Astrocyte of the cerebellum (primary cell): ENCODE data around the gene WBP4.
"Not testable (repeated sequence)": the region's sequence is repeated elsewhere in the genome, so short reads cannot be mapped to it uniquely, and the experiment has no call there.

Source experiments
- DNase-seq: peaks from one replicate; pipeline ENCODE4 v3.0.0-alpha.2; 2011; ENCODE audit warnings: low read depth
- H3K4me3 ChIP-seq: 2 replicates; pipeline ENCODE4 v1.5.1; 2011; ENCODE audit warnings: mild to moderate bottlenecking, low read depth, low read length, moderate library complexity
- in situ Hi-C: cut with HindIII; loops from 2 replicates; pipeline ENCODE4 v1.10.0; 2017; ENCODE audit warnings: low sequenced_read_pairs
- TF ChIP-seq, protein P1 (sequence below): IDR thresholded peaks from 2 replicates; pipeline ENCODE4 v1.5.1; 2012; ENCODE audit warnings: low read length, low read depth, moderate library complexity, mild to moderate bottlenecking; ENCODE audit errors: missing control alignments

Gene WBP4

DNA sequence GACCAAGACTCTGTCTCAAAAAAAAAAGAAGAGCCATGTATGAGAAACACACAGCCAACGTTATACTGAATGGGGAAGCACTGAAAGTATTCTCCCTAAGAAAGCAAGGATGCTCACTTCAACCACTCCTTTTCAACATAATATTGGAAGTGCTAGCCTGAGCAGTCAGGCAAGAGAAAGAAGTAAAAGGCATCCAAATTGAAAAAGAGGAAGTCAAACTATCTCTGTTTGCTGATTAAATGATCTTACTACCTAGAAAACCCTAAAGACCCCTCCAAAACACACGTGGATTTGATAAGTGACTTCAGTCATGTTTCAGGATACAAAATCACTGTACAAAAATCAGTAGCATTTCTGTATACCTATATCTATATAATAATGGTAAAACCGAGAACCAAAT, 16.2 kb downstream of the WBP4 start:
- TF ChIP-seq, protein P1, sequence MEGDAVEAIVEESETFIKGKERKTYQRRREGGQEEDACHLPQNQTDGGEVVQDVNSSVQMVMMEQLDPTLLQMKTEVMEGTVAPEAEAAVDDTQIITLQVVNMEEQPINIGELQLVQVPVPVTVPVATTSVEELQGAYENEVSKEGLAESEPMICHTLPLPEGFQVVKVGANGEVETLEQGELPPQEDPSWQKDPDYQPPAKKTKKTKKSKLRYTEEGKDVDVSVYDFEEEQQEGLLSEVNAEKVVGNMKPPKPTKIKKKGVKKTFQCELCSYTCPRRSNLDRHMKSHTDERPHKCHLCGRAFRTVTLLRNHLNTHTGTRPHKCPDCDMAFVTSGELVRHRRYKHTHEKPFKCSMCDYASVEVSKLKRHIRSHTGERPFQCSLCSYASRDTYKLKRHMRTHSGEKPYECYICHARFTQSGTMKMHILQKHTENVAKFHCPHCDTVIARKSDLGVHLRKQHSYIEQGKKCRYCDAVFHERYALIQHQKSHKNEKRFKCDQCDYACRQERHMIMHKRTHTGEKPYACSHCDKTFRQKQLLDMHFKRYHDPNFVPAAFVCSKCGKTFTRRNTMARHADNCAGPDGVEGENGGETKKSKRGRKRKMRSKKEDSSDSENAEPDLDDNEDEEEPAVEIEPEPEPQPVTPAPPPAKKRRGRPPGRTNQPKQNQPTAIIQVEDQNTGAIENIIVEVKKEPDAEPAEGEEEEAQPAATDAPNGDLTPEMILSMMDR = no peak

DNA sequence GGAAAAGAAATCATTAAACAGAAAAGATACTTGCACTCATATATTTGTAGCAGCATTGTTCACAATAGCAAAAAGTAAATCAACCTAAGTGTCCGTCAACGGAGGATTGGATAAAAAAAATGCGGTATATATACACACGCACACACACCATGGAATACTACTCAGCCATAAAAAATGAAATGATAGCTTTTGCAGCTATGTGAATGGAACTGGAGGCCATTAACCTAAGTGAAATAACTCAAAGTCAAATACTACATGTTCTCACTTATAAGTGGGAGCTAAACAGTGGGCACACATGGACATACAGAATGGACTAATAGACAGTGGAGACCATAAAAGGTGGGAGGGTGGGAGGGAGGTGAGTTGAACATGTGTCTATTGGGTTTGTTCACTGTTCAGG, 18.4 kb downstream of the WBP4 start:
- TF ChIP-seq, protein P1 = no peak
- in situ Hi-C loops = no loop called here
- DNase-seq = no peak
- H3K4me3 ChIP-seq = no peak overlapping the region

More for the DNA sequence above, 16.2 kb downstream of the WBP4 start:
- in situ Hi-C loops = no loop called here
- no peak overlapping the region for H3K4me3 ChIP-seq
- no peak for DNase-seq

DNA sequence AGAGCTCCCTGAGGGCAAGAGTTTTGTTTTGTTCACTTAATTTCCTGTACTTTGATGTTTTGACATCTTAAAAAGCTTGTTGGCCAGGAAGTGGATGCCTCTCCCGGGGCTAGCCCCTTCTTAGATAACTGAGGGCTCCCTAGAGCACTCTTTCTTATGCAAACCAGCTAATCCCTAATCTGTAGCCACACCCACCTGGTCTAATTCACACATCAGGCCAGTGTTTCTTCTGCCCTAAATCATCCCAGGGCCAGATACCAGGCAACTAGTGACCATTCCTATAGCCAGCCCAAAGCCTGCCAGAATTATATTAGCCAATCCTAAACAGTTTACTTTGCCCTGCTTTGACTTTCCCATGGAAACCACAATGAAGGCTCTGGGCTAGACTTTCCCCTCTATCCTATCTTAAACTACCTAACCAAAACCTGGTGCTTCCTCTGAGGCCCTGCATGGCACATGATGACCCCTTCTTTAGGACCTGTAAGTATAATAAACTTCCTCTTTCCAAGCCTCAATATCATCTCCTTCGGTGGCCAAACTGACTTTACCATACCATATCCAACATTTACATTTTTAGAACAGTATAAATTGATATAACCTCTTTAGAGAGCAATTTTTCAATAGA, 24.8 kb downstream of the WBP4 start:
- no peak for DNase-seq
- TF ChIP-seq, protein P1 = no peak
- no peak overlapping the region for H3K4me3 ChIP-seq
- in situ Hi-C loops = no loop called here

DNA sequence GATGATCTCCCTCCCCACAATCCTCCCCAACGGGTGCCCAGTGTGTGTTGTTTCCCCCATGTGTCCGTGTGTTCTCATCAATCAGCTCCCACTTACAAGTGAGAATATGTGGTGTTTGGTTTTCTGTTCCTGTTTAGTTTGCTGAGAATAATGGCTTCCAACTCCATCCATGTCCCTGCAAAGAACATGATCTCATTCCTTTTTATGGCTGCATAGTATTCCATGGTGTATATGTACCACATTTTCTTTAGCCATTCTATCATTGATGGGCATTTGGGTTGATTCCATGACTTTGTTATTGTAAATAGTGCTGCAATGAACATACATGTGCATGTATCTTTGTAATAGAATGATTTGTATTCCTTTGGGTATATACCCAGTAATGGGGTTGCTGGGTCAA, 34.4 kb downstream of the WBP4 start:
- in situ Hi-C loops, DNase-seq, H3K4me3 ChIP-seq: not testable (repeated sequence)

DNA sequence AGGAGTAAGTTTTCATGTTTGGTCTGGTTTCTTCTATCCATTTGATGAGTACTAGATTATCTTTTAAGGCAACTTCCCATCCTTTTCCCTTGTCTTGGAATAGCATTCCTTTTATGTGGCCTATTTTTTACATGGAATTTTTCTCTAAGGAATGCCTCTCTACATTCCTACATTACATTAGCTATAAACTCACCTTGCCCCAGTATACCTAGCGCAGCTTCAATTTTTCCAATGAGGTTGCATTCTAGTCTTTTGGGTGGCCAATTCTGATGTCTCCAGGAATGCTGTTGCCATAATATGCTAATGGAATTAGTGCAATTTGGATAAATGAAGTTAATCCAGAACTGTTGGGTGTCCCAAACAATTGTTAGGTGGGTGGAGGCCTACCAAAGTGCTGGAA, 37.5 kb downstream of the WBP4 start:
- no peak for DNase-seq
- no peak overlapping the region for H3K4me3 ChIP-seq
- in situ Hi-C loops = no loop called here
- TF ChIP-seq, protein P1 = no peak

DNA sequence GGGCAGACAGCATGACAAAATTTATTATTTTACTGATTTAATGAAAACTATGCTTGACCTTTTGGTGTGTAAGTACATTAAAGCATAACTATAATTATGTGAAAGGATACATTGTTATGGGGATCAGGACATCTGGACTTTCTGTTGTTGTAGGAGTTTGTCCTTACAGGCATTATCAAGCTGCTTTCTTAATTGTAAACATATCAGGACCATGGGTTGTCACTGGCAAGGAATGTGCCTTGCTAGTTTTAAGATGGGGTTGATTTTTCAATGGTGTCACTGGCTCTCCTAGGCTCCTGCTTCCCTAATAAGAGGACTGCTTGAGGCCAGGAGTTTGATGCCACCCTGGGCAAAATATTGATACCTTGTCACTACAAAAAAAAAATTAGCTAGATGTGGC, 38.7 kb downstream of the WBP4 start:
- in situ Hi-C loops = no loop called here
- DNase-seq = no peak
- TF ChIP-seq, protein P1 = no peak
- no peak overlapping the region for H3K4me3 ChIP-seq

DNA sequence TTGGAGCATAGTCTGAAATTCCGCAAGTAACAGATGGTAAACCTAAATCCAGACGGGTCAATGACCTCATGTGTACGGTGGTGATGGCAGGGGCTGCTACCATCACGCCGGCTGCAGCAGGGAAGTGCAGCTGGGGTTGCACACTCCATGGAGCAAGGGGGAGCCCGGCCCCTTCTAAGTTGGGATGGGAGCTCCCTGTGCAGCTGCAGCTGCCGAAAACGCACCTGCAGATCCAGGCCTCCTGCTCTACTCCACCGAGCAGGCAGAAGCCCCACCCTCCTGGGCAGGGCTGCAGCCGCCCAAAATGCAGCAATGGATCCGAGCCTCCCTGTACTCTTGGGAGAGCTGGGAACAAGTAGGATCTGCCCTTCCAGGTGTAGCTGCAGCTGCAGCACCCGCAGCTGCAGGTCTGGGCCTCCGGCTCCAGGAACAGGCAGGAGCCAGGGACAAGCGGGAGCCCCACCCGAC, 45.8 kb downstream of the WBP4 start:
- no peak overlapping the region for H3K4me3 ChIP-seq
- in situ Hi-C loops = no loop called here
- TF ChIP-seq, protein P1 = no peak
- no peak for DNase-seq
